Liver (tissue), 9 donors: Measurements from ENCODE around the gene GPT2. TPM values are rescaled to one million over a fixed set of nuclear protein-coding genes. Genes with fewer than 3 reads are reported as not detected.

Source experiments
- DNase-seq: peaks from one replicate; pipeline ENCODE4 v3.0.0-alpha.2; 2017; ENCODE audit warnings: low spot score
- H3K27ac ChIP-seq, 2 donors: one replicate each; pipeline ENCODE4 v1.7.0; 2013; ENCODE audit warnings: inconsistent platforms in 2 of 2, low read length in 2 of 2, control low read depth in 1 of 2, low read depth in 1 of 2, mild to moderate bottlenecking in 1 of 2
- H3K27me3 ChIP-seq, 4 donors: one replicate each; pipeline versions ENCODE4 v1.6.1 to v1.7.0; 2013; ENCODE audit warnings: low read length in 3 of 4, inconsistent platforms in 1 of 4, mild to moderate bottlenecking in 1 of 4, moderate library complexity in 1 of 4; ENCODE audit not compliant: control insufficient read depth in 4 of 4, insufficient read depth in 4 of 4
- H3K36me3 ChIP-seq, 4 donors: one replicate each; pipeline versions ENCODE4 v1.6.1 to v1.7.0; 2013; ENCODE audit warnings: low read length in 3 of 4, mild to moderate bottlenecking in 3 of 4, low read depth in 1 of 4, moderate library complexity in 1 of 4; ENCODE audit not compliant: control insufficient read depth in 4 of 4, insufficient read depth in 3 of 4
- H3K4me1 ChIP-seq, 4 donors: one replicate each; pipeline versions ENCODE4 v1.6.1 to v1.7.0; 2013; ENCODE audit warnings: low read length in 3 of 4, mild to moderate bottlenecking in 3 of 4, moderate library complexity in 1 of 4; ENCODE audit not compliant: control insufficient read depth in 4 of 4, insufficient read depth in 4 of 4
- H3K4me3 ChIP-seq, 3 donors: one replicate each; pipeline versions ENCODE4 v1.6.1 to v1.7.0; 2013; ENCODE audit warnings: low read length in 3 of 3, control low read depth in 1 of 3, low read depth in 1 of 3, mild to moderate bottlenecking in 1 of 3
- H3K9ac ChIP-seq, 2 donors: one replicate each; pipeline ENCODE4 v1.7.0; 2013; ENCODE audit warnings: low read length in 2 of 2, mild to moderate bottlenecking in 2 of 2, moderate library complexity in 2 of 2, control low read depth in 1 of 2, low read depth in 1 of 2
- H3K9me3 ChIP-seq, 4 donors: one replicate each; pipeline versions ENCODE4 v1.6.1 to v1.7.0; 2013; ENCODE audit warnings: low read length in 3 of 4; ENCODE audit not compliant: control insufficient read depth in 4 of 4
- EGR1 ChIP-seq, 2 donors: IDR thresholded peaks; 2 replicates each; pipeline ENCODE4 v1.6.1; 2016 to 2018; ENCODE audit warnings: antibody characterized with exemption in 2 of 2, low read depth in 2 of 2
- FOXA1 ChIP-seq: IDR thresholded peaks from 2 replicates; pipeline ENCODE4 v1.6.1; 2016; ENCODE audit warnings: antibody characterized with exemption
- FOXA2 ChIP-seq: IDR thresholded peaks from 2 replicates; pipeline ENCODE4 v1.6.1; 2016; ENCODE audit warnings: antibody characterized with exemption
- GABPA ChIP-seq, 2 donors: IDR thresholded peaks in 1 of 2; conservative IDR thresholded peaks in 1 of 2; 2 replicates each; pipeline ENCODE4 v1.6.1; 2016; ENCODE audit warnings: antibody characterized with exemption in 2 of 2, mild to moderate bottlenecking in 1 of 2, moderate library complexity in 1 of 2
- HNF4A ChIP-seq, 2 donors: conservative IDR thresholded peaks; 2 replicates each; pipeline ENCODE4 v1.6.1; 2016; ENCODE audit warnings: antibody characterized with exemption in 2 of 2, mild to moderate bottlenecking in 2 of 2
- HNF4G ChIP-seq: IDR thresholded peaks from 2 replicates; pipeline ENCODE4 v1.6.1; 2016; ENCODE audit warnings: antibody characterized with exemption
- JUND ChIP-seq, 2 donors: IDR thresholded peaks; 2 replicates each; pipeline ENCODE4 v1.6.1; 2016; ENCODE audit warnings: antibody characterized with exemption in 2 of 2
- NR2F2 ChIP-seq: IDR thresholded peaks from 2 replicates; pipeline ENCODE4 v1.6.1; 2016; ENCODE audit warnings: antibody characterized with exemption
- RAD21 ChIP-seq, 2 donors: IDR thresholded peaks; 2 replicates each; pipeline ENCODE4 v1.6.1; 2016; ENCODE audit warnings: antibody characterized with exemption in 2 of 2, mild to moderate bottlenecking in 2 of 2
- RXRA ChIP-seq, 2 donors: IDR thresholded peaks; 2 replicates each; pipeline ENCODE4 v1.6.1; 2017 to 2018; ENCODE audit warnings: antibody characterized with exemption in 2 of 2, mild to moderate bottlenecking in 1 of 2
- SP1 ChIP-seq: IDR thresholded peaks from 2 replicates; pipeline ENCODE4 v1.6.1; 2018; ENCODE audit warnings: antibody characterized with exemption, mild to moderate bottlenecking
- TAF1 ChIP-seq: conservative IDR thresholded peaks from 2 replicates; pipeline ENCODE4 v1.6.1; 2016; ENCODE audit warnings: antibody characterized with exemption, mild to moderate bottlenecking
- YY1 ChIP-seq: IDR thresholded peaks from 2 replicates; pipeline ENCODE4 v1.6.1; 2016; ENCODE audit warnings: antibody characterized with exemption, mild to moderate bottlenecking
- WGBS: extraction: QIAGEN DNeasy Blood & Tissue Kit; methylation state at CpG from one replicate; pipeline ENCODE4 v1.1.7; 2013; 5-methylcytosine and 5-hydroxymethylcytosine counted together
- polyA plus RNA-seq, 2 donors: library from polyadenylated mRNA; stranded (reverse) in 1 of 2; unstranded in 1 of 2; fragments of 200-250 nt in 1 of 2; fragments of >200 nt in 1 of 2; fragmentation: Nextera tagmentation in 1 of 2; extraction: Ambion mirVana in 1 of 2; gene quantifications; one replicate each; pipeline versions ENCODE4 v1.2.1 to v1.2.3, GENCODE V29; 2013 to 2015
- total RNA-seq, 2 donors: library from RNA; depleted of rRNA; stranded (reverse); fragments of >200 nt; gene quantifications; one replicate each; pipeline ENCODE4 v1.2.3, GENCODE V29; 2014
- TF ChIP-seq, protein P1 (sequence below): fragments of 150-350 bp; IDR thresholded peaks from 2 replicates; pipeline ENCODE4 v1.5.1; 2017; ENCODE audit warnings: improper control_type of control experiment, low read depth, low read length; ENCODE audit not compliant: missing input control
- TF ChIP-seq, protein P2 (sequence below): IDR thresholded peaks from 2 replicates; pipeline ENCODE4 v1.6.1; 2016; ENCODE audit warnings: antibody characterized with exemption
- TF ChIP-seq, protein P3 (sequence below): IDR thresholded peaks from 2 replicates; pipeline ENCODE4 v1.6.1; 2016; ENCODE audit warnings: antibody characterized with exemption
- TF ChIP-seq, protein P4 (sequence below): IDR thresholded peaks from 2 replicates; pipeline ENCODE4 v1.6.1; 2016; ENCODE audit warnings: antibody characterized with exemption
- TF ChIP-seq, protein P5 (sequence below): IDR thresholded peaks from 2 replicates; pipeline ENCODE4 v1.6.1; 2016; ENCODE audit warnings: antibody characterized with exemption, mild to moderate bottlenecking
- donor health status: healthy.
- donor health status: healthy.
- donor health status: healthy.
- donor health status: healthy.
- donor health status: healthy.

GPT2 gene
- total and polyA plus RNA-seq, 4 donors, result 6.8 to 78.3 (median 47.0) TPM

DNA sequence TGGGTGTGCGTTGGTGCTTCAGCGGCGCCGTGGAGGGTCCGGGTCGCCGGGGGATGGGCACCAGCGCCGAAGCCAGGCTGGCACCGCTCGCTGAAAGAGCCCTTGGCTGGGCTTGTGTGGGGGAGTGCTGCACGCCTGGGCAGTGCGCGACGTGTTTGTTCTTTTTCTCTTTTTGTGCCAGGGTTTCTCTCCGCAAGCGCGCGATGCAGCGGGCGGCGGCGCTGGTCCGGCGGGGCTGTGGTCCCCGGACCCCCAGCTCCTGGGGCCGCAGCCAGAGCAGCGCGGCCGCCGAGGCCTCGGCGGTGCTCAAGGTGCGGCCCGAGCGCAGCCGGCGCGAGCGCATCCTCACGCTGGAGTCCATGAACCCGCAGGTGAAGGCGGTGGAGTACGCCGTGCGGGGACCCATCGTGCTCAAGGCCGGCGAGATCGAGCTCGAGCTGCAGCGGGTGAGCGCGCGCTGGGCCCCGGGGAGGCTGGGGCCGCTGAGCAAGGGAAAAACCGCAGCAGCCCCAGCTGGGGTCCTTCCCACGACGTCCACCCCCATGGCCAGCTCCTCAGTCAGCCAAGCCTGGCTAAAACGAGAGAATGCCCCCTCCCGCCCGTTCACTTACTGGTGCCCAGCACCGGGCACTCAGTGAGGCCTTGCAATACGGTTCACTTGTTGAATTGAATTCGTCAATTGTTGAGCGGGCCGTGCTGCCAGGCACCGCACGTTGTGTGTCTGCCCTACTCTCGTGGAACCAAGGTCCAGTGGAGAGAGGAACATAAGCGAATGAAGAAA, 541 bp downstream of the GPT2 start:
- DNase-seq, result no peak
- peak overlapping the region; percentile 92 to 94 for H3K27ac ChIP-seq
- H3K4me3 ChIP-seq, result peak overlapping the region; percentile 65 to 89 (median 82)
- H3K27me3 ChIP-seq, result no peaks in the 10 kb centered on the region
- H3K36me3 ChIP-seq, result peaks cover 0 to 10% (median 0%) of the 10 kb centered on the region in 4 donors
- TF ChIP-seq FOXA1 (no peak), TAF1 (no peak), RAD21 (IDR thresholded peaks at IDR 0.05) (no peak), HNF4A (conservative IDR thresholded peaks at IDR 0.05) (no peak)
- TF ChIP-seq, protein P1, sequence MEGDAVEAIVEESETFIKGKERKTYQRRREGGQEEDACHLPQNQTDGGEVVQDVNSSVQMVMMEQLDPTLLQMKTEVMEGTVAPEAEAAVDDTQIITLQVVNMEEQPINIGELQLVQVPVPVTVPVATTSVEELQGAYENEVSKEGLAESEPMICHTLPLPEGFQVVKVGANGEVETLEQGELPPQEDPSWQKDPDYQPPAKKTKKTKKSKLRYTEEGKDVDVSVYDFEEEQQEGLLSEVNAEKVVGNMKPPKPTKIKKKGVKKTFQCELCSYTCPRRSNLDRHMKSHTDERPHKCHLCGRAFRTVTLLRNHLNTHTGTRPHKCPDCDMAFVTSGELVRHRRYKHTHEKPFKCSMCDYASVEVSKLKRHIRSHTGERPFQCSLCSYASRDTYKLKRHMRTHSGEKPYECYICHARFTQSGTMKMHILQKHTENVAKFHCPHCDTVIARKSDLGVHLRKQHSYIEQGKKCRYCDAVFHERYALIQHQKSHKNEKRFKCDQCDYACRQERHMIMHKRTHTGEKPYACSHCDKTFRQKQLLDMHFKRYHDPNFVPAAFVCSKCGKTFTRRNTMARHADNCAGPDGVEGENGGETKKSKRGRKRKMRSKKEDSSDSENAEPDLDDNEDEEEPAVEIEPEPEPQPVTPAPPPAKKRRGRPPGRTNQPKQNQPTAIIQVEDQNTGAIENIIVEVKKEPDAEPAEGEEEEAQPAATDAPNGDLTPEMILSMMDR, result no peak
- TF ChIP-seq, protein P2, sequence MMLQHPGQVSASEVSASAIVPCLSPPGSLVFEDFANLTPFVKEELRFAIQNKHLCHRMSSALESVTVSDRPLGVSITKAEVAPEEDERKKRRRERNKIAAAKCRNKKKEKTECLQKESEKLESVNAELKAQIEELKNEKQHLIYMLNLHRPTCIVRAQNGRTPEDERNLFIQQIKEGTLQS, result no peak
- H3K9ac ChIP-seq, result peak overlapping the region; percentile 70 to 99
- 2% methylated on average over 72 of the region's 72 CpGs for WGBS
- peaks cover 1 to 50% (median 26%) of the 10 kb centered on the region in 4 donors for H3K4me1 ChIP-seq
- H3K9me3 ChIP-seq, result no peaks in the 10 kb centered on the region

DNA sequence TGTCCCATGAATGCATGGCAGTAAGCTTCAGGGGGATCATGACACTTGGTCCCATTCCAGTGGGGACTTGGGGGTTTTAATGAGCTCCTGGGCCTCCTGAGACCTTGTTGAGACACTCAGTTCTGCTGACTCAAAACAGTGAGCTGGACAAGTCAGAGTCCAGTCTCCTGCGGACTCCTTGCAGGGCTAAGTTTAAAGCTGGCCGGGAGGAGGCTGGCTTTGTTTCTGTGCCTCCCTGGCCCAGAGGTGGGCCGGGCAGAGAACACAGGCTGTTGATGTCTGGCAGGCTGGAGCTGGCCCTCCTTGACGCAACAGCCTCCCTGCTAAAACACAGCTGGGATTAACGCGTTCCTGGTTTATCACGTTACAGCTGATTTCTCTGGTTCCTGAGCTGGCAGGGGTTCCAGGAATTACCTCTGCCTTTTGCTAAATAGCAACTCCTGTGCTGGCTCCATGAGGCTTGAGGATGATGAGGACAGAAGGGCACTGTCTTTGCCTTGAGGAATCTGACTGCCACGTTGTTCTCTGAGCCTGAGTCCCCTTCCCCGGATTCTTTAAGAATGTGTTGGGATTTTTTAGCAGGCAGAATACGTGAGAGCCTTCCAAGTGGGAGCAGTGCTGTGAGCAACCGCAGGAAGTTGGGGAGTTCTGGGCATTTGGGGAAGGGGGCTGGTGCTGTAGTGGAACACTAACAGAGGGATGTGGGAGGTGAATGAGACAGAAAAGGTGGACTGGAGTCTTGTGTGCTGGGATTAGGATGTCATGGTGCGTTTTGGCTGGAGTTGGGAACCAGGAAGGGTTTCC, 2.0 kb downstream of the GPT2 start:
- Histone ChIP-seq H3K27ac (peak overlapping the region; percentile 92 to 94), H3K27me3 (no peaks in the 10 kb centered on the region), H3K4me1 (peaks cover 1 to 57% (median 26%) of the 10 kb centered on the region in 4 donors), H3K9me3 (no peaks in the 10 kb centered on the region), H3K4me3 (peak overlapping the region; percentile 15 to 89 (median 65)), H3K36me3 (peaks cover 0 to 12% (median 0%) of the 10 kb centered on the region in 4 donors), H3K9ac (peak overlapping the region; percentile 67 to 99)
- 52% methylated on average over 12 of the region's 12 CpGs for WGBS
- DNase-seq, result no peak
- TF ChIP-seq FOXA1, result no peak
- TF ChIP-seq YY1, result peak; percentile 54
- no peak for TF ChIP-seq EGR1 (IDR thresholded peaks at IDR 0.05; ENCODE audit: low read depth in 2 of 2)
- TF ChIP-seq HNF4G, result no peak
- TF ChIP-seq, protein P3, sequence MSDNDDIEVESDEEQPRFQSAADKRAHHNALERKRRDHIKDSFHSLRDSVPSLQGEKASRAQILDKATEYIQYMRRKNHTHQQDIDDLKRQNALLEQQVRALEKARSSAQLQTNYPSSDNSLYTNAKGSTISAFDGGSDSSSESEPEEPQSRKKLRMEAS, result no peak
- TF ChIP-seq, protein P4, sequence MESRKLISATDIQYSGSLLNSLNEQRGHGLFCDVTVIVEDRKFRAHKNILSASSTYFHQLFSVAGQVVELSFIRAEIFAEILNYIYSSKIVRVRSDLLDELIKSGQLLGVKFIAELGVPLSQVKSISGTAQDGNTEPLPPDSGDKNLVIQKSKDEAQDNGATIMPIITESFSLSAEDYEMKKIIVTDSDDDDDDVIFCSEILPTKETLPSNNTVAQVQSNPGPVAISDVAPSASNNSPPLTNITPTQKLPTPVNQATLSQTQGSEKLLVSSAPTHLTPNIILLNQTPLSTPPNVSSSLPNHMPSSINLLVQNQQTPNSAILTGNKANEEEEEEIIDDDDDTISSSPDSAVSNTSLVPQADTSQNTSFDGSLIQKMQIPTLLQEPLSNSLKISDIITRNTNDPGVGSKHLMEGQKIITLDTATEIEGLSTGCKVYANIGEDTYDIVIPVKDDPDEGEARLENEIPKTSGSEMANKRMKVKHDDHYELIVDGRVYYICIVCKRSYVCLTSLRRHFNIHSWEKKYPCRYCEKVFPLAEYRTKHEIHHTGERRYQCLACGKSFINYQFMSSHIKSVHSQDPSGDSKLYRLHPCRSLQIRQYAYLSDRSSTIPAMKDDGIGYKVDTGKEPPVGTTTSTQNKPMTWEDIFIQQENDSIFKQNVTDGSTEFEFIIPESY, result no peak
- TF ChIP-seq, protein P2, result no peak
- peak; percentile 49 to 57 for TF ChIP-seq HNF4A (conservative IDR thresholded peaks at IDR 0.05)
- peak in 1 of 2 donors; percentile 29 for TF ChIP-seq RAD21 (IDR thresholded peaks at IDR 0.05)
- TF ChIP-seq NR2F2, result no peak
- TF ChIP-seq TAF1, result no peak
- TF ChIP-seq, protein P1, result no peak
- TF ChIP-seq GABPA (IDR thresholded peaks at IDR 0.05 in 1 of 2, conservative IDR thresholded peaks at IDR 0.05 in 1 of 2), result no peak
- TF ChIP-seq, protein P5, sequence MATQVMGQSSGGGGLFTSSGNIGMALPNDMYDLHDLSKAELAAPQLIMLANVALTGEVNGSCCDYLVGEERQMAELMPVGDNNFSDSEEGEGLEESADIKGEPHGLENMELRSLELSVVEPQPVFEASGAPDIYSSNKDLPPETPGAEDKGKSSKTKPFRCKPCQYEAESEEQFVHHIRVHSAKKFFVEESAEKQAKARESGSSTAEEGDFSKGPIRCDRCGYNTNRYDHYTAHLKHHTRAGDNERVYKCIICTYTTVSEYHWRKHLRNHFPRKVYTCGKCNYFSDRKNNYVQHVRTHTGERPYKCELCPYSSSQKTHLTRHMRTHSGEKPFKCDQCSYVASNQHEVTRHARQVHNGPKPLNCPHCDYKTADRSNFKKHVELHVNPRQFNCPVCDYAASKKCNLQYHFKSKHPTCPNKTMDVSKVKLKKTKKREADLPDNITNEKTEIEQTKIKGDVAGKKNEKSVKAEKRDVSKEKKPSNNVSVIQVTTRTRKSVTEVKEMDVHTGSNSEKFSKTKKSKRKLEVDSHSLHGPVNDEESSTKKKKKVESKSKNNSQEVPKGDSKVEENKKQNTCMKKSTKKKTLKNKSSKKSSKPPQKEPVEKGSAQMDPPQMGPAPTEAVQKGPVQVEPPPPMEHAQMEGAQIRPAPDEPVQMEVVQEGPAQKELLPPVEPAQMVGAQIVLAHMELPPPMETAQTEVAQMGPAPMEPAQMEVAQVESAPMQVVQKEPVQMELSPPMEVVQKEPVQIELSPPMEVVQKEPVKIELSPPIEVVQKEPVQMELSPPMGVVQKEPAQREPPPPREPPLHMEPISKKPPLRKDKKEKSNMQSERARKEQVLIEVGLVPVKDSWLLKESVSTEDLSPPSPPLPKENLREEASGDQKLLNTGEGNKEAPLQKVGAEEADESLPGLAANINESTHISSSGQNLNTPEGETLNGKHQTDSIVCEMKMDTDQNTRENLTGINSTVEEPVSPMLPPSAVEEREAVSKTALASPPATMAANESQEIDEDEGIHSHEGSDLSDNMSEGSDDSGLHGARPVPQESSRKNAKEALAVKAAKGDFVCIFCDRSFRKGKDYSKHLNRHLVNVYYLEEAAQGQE, result peak; percentile 78
- TF ChIP-seq FOXA2, result no peak
- peak; percentile 44 for TF ChIP-seq SP1
- peak in 1 of 2 donors; percentile 29 for TF ChIP-seq JUND (IDR thresholded peaks at IDR 0.05)
- peak in 1 of 2 donors; percentile 55 for TF ChIP-seq RXRA (IDR thresholded peaks at IDR 0.05)
